GM12872 (cell line): ENCODE measurements around the gene CXXC4.

Experiments used
- TF ChIP-seq, protein P1 (sequence below): IDR thresholded peaks from 3 replicates; pipeline ENCODE4 v1.5.1; 2011; ENCODE audit warnings: low read depth, mild to moderate bottlenecking, low read length, moderate library complexity; ENCODE audit not compliant: insufficient read depth

CXXC4 gene

DNA sequence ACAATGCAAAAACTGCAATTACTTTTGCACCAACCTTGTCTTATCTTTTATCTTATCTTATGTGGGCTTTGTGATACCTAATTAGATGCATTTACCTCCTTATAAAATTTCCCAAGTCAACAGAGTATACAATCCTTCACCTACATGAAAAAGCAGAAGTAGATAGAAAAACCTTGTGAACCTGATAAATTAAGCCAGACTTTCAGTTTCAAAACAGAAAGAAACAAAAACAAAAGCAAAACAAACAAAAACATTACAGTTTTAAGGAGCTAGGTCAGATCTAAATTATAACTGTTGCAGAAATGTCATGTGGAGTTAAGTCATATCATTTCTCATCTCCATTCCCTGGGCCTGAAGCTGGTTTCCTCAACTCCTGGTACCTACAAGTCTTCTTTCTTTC lies 24.9 kb upstream of the CXXC4 start:
- TF ChIP-seq, protein P1, sequence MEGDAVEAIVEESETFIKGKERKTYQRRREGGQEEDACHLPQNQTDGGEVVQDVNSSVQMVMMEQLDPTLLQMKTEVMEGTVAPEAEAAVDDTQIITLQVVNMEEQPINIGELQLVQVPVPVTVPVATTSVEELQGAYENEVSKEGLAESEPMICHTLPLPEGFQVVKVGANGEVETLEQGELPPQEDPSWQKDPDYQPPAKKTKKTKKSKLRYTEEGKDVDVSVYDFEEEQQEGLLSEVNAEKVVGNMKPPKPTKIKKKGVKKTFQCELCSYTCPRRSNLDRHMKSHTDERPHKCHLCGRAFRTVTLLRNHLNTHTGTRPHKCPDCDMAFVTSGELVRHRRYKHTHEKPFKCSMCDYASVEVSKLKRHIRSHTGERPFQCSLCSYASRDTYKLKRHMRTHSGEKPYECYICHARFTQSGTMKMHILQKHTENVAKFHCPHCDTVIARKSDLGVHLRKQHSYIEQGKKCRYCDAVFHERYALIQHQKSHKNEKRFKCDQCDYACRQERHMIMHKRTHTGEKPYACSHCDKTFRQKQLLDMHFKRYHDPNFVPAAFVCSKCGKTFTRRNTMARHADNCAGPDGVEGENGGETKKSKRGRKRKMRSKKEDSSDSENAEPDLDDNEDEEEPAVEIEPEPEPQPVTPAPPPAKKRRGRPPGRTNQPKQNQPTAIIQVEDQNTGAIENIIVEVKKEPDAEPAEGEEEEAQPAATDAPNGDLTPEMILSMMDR: no peak

- TF ChIP-seq, protein P1: no peak
These were observed 22.2 kb upstream of the CXXC4 start for GRCh38 chr4:104516884-104517283.

DNA sequence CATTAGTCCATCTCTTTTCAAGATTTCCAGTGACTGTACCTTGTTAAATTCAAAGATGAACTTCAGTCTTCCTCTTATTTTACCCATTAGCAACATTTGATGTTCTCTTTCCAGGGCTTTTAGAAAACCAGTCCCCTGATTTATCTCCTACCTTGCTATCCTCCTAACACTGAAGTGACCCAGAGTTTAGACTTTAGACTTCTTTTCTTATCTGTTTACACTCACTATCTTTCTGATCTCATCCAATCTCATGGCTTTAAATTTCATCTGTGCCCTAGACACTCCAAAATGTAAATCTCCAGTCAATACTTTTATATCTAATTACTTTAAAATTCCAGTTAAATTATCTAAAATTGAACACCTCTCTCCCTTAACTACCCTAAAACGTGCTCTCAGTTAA lies 13.5 kb upstream of the CXXC4 start:
- TF ChIP-seq, protein P1: no peak

- TF ChIP-seq, protein P1: no peak
These were observed 12.4 kb upstream of the CXXC4 start for GRCh38 chr4:104507112-104507511.

- TF ChIP-seq, protein P1: no peak
These were observed 9.8 kb upstream of the CXXC4 start for GRCh38 chr4:104504536-104504935.

DNA sequence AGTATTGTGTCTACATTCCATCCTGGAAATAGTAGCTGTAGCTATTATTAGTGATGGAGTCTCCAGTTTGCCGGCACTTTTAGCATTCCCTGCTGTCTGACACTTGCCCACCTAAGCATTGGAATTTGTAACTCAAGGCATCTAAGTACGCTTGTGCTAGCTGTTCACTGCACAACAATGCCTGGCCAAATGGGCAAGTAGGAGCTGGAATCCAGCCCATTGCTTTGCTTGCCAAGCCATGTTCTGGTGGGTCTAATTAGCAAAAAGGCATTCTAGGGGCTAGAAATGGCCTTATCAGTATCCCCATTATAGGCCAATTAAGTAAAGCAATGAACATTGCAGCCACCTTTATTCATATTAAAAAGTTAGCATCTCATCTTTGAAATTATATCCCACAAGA lies 7.8 kb upstream of the CXXC4 start:
- TF ChIP-seq, protein P1: no peak

- TF ChIP-seq, protein P1: no peak
These were observed 6.6 kb upstream of the CXXC4 start for GRCh38 chr4:104501290-104501689.

- TF ChIP-seq, protein P1: no peak
These were observed 5.7 kb upstream of the CXXC4 start for GRCh38 chr4:104500442-104500841.
